ENCODE measurements around the gene CYP2W1.

GRCh38 chr7:944744-945143, 38.2 kb upstream of the CYP2W1 start:
- TF ChIP-seq CTCF (IDR thresholded peaks at IDR 0.05): no peak
- TF ChIP-seq EZH2phosphoT487 (IDR thresholded peaks at IDR 0.05): no peak
- TF ChIP-seq EZH2 (IDR thresholded peaks at IDR 0.05): no peak
